C4-2B (cell line): ENCODE data around the gene XG.

Source experiments
- CTCF ChIP-seq: fragments of 450-650 bp; conservative IDR thresholded peaks from 2 replicates; pipeline ENCODE4 v1.5.1; 2017; ENCODE audit warnings: mild to moderate bottlenecking
- ZFX ChIP-seq: fragments of 450-650 bp; IDR thresholded peaks from 2 replicates; pipeline ENCODE4 v1.6.1; 2017

GRCh38 chrX:2707334-2707760 is 44.5 kb upstream of the XG start:
- no peak for TF ChIP-seq CTCF
- TF ChIP-seq ZFX = no peak
